Activated gamma-delta T cell treated with anti-CD3 and anti-CD28 coated beads, Interleukin-2, amount 50 U/mL, for 16 hours (primary cell): Measurements from ENCODE around the gene MUC3A.
A peak's percentile ranks its signal among the peaks of the same experiment; 100 is the strongest.

ENCODE experiments used
- DNase-seq: peaks from one replicate; pipeline ENCODE4 v3.0.0-alpha.2; 2020; ENCODE audit warnings: low read depth

MUC3A gene

DNA sequence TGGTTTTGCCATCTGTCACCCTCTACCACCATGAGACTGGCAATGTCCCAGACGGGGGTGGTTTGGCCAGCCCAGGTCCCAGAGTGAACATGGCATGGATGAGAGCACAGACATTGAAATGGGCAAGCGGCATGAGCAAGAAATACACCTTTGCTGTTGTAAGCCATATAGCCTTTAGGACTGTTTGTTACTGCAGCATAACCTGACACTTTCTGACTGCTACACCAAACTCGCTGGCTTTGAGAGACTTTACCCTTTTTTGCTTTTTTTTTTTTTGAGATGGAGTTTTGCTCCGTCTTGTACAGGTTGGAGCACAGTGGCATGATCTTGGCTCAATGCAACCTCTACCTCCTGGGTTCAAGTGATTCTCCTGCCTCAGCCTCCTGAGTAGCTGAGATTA is 5.2 kb upstream of the MUC3A start:
- DNase-seq = no peak

DNA sequence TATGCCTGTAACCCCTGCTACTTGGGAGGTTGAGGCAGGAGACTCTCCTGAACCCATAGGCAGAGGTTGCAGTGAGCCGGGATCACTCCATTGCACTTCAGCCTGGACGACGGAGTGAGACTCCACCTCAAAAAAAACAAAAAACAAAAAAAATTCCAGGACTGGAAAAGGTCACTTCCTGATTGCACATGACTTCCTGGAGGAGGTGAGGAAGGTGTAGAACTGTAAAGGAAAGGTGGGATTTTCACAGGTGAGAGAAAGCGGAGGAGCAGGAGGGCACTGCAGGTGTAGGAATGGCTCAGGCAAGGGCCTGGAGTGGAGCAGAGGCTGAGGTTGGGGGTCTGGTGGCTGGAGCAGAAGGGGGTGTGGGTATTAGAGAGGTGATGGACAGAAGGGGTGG is 3.2 kb upstream of the MUC3A start:
- no peak for DNase-seq

DNA sequence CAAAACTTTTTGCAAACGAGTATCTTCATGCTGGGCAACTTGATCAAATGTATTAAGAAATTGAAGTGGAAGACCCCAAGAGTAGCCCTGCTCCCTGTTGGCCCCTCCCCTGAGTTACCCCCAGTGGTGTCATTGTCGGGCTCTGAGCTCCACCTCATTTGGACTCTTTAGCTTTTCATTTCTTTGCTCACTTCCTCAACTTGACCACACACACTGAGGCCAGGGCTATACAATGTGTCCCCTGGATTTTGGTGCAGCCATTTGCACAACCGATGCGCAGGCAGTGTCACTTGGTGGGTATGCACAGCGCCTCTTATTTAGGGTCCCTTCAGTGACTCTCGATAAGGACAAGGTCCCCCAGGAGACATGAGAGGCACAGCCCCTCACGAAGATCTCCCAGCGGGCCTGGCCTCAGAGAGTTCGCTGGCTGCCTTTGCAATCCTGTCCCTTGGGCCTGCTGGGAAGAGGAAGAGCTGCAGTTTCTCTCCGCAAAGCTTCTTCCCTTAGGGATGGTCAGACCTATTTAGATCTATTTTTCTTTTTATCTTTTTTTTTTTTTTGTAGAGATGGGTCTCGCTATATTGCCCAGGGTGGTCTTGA is 2.5 kb upstream of the MUC3A start:
- DNase-seq = no peak

DNA sequence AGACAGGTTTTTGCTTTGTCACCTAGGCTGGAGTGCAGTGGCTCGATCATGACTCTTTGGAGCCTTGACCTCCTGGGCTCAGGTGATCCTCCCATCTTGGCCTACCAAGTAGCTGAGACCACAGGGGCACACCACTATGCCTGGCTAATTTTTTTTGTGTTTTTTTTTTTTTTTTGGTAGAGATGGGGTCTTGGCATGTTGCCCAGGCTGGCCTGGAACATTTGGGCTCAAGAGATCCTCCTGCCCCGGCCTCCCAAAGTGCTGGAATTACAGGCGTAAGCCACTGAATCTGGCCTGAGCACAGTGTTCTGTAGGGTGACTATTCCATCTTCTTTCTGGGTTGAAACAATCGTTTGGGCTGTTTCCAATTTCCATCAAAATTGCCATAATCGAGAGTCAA is 1.5 kb upstream of the MUC3A start:
- no peak for DNase-seq

- no peak for DNase-seq
Measured at GRCh38 chr7:100949933-100950443, 654 bp downstream of the MUC3A start.

DNA sequence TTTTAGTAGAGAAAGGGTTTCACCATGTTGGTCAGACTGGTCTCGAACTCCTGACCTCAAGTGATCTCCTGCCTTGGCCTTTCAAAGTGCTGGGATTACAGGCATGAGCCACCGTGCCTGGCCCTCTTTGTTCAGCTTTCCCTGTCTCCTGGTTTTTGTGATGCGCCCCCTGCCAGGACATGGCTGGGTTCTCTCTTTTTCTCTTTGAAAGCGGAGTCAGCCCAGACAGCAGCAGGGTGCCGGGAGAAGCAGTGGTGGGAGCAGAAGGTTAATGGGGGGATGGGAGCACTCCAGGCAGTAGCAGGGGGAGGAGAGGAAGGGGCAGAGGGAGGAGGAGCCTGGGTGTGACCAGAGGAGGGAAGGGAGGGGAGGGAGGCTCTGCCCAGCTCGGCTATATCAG is 1.8 kb downstream of the MUC3A start:
- no peak for DNase-seq

- no peak for DNase-seq
Measured at GRCh38 chr7:100951888-100952560, 2.7 kb downstream of the MUC3A start.

- DNase-seq = no peak
Measured at GRCh38 chr7:100952641-100953040, 3.3 kb downstream of the MUC3A start.

DNA sequence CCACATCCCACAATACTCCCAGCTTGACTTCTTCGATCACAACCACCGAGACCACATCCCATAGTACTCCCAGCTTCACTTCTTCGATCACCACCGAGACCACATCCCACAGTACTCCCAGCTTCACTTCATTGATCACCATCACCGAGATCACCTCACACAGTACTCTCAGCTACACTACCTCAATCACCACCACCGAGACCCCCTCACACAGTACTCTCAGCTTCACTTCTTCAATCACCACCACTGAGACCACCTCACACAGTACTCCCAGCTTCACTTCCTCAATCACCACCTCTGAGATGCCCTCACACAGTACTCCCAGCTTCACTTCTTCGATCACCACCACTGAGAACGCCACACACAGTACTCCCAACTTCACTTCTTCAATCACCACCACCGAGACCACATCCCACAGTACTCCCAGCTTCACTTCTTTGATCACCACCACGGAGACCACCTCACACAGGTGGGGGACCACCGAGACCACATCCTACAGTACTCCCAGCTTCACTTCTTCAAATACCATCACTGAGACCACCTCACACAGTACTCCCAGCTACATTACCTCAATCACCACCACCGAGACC is 8.6 kb downstream of the MUC3A start:
- no peak for DNase-seq

DNA sequence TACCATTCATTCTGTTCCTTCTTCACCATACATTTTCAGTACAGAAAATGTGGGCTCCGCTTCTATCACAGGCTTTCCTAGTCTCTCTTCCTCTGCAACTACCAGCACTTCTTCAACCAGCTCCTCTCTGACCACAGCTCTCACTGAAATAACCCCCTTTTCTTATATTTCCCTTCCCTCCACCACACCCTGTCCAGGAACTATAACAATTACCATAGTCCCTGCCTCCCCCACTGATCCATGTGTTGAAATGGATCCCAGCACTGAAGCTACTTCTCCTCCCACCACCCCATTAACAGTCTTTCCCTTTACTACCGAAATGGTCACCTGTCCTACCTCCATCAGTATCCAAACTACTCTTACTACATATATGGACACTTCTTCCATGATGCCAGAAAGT is 10.6 kb downstream of the MUC3A start:
- no peak for DNase-seq

DNA sequence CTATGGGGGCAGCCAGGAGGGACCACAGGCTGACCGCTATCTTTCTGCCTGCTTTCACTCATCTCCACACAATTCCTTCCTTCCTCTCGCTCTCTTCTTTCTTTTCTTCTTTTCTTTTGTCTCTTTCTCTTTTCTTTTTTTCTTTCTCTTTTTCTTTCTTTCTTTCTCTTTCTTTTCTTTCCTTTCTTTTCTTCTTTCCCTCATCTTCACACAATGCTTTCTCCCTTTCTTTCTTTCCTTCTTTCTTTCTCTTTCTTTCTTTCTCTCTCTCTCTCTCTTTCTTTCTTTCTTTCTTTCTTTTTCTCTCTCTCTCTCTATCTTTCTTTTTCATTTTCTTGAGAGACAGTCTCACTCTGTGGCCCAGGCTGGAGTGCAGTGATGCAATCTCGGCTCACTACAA is 13.2 kb downstream of the MUC3A start:
- DNase-seq = no peak

DNA sequence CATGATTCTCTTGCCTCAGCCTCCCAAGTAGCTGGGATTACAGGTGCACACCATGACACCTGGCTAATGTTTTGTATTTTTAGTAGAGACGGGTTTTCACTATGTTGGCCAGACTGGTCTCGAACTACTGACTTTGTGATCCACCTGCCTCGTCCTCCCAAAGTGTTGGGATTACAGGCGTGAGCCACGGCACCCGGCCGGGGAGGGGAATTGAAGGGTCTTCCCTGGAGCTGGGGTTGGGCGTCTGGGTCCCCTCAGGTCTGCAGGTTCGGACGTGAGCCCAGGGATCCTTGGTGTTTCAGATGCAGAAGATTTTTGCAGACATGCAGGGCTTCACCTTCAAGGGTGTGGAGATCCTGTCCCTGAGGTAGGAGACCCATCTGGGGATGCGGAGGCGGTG is 14.1 kb downstream of the MUC3A start:
- no peak for DNase-seq

DNA sequence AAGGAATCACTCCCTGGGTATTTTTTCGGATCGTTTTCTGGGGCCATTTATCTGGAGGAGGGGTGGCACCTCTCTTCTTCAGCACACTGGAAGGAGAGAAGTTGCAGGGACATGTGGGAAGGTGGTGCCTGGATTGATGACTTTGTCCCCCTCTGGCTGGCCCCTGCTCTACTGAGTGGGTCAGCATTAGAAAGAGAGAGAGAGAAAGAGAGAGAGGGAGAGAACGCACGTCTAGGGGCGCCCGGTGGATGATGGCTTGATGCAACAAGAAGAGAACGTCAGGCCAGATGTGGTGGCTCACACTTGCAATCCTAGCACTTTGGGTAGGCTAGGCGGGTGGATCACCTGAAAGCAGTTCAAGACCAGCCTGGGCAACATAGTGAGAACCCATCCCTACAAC is 14.5 kb downstream of the MUC3A start:
- no peak for DNase-seq

DNA sequence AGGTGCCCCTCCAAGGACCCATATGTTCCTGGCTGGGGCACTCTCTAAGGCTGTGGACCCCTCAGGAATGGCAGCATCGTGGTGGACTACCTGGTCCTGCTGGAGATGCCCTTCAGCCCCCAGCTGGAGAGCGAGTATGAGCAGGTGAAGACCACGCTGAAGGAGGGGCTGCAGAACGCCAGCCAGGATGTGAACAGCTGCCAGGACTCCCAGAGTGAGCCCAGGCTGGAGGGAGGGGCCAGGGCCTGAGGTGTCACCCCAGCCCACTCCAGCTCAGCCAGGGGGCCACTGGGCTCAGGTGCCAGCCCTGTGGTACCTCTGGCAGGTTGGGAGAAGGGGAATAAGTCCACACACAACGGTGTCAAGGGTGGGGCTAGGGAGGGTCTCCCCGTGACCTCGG is 15.3 kb downstream of the MUC3A start:
- DNase-seq = no peak

DNA sequence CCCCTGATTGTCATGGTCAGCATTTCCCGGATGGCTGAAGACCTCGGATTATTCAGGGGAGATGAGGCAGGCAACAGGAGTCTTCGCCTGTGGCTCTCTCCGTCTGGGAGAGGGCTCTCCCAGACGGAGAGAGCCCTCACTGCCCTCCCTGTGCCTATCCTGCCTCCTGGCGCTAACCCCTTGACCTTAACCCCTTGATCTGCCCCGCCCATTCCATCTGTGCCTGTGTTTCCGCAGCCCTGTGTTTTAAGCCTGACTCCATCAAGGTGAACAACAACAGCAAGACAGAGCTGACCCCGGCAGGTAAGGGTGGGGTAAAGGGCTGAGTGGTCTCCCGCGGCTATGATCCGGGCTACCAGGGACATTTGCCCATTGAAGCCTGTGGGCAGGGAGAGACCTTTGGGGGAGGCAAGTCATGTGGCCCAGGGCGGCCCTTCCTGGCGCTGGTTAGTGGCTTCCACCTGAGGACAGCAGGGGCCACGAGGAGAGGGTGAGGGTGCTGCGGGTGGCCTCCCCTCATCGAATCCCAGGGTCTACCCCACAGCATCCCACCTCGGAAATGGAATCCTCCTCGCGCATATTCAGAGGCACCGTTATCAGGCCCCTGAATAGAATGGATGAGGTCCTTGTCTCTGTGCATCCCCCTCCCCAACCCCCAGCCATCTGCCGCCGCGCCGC is 15.8 kb downstream of the MUC3A start:
- DNase-seq = no peak

GRCh38 chr7:100965723-100966541 is 16.6 kb downstream of the MUC3A start:
- DNase-seq = peak; percentile 52

GRCh38 chr7:100966542-100967291 is 17.4 kb downstream of the MUC3A start:
- no peak for DNase-seq

GRCh38 chr7:100967292-100967863 is 18.0 kb downstream of the MUC3A start:
- DNase-seq = no peak

GRCh38 chr7:100968031-100968430 is 18.7 kb downstream of the MUC3A start:
- no peak for DNase-seq

DNA sequence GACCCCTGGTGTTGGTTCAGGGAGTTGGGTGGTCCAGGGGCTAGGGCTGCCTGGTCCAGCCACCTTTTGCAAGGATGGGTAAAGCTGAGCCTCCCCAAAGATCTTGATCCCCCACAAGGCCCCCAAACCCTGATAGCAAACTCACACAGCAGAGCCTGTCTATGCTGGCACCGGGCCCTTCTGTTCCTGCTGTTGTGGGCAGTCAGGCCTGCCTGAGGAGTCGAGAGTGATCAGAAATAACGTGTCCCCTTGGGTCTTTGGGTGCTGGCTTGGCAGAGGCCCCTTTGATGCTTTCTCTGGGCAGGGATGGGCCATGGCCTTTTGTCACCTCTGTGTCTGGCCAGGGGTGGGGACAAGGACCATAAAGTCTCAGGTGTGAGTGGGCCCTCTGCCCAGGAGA is 19.3 kb downstream of the MUC3A start:
- DNase-seq = no peak

DNA sequence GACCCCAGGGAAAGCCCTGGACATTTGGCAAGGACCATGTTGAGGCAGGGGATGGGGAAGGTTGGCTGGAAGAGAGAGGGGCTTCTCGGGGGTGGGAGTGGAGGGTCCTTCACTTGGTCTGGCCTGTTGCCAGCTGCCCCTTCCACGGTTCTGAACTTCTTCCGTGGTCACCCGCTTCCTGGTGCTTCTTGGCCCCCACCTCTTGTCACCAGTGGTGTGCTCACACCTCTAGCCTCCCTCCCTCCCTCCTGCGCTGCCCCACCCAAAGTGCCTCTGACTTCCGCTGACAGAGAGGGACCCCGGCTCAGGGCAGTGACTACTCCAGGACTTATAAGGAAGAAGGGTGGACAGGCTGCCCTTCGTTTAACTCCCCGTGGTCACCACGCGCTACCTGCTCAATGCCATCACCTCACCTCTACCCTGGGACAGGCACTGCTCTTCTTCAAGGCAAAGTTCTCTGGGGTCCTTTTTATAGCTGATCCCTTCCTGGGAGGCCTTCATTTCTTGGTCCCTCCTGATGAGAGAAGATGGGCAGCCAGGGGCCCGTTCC is 19.8 kb downstream of the MUC3A start, which contains the start of gene MUC12:
Gene MUC12 (plus strand): TSS at position 500 of the 550 bp plus-strand sequence. CDS start 58 bp downstream, outside the sequence.
- DNase-seq = no peak
